OCI-LY1 (cell line): ENCODE data around the gene EIF3L.

ENCODE experiments used
- H2AFZ ChIP-seq: fragments of 200-600 bp; sonication (generic), shearing (Covaris generic); 2 replicates; pipeline ENCODE4 v1.6.0; 2014; ENCODE audit warnings: antibody characterized with exemption, mild to moderate bottlenecking, low read length
- H3F3A ChIP-seq: fragments of 200-600 bp; sonication (generic), shearing (Covaris generic); 2 replicates; pipeline ENCODE4 v1.6.0; 2014; ENCODE audit warnings: mild to moderate bottlenecking, antibody characterized with exemption, low read length, moderate library complexity; ENCODE audit not compliant: insufficient read depth
- H3K27ac ChIP-seq: fragments of 200-600 bp; sonication (generic); 2 replicates; pipeline ENCODE4 v1.5.1; 2014; ENCODE audit warnings: low read length, mixed run types, mild to moderate bottlenecking, low read depth; ENCODE audit not compliant: poor library complexity, severe bottlenecking
- H3K27me3 ChIP-seq: fragments of 200-600 bp; sonication (generic); 2 replicates; pipeline ENCODE4 v1.6.0; 2014; ENCODE audit warnings: antibody characterized with exemption, mild to moderate bottlenecking, low read length, moderate library complexity; ENCODE audit not compliant: insufficient read depth
- H3K36me3 ChIP-seq: fragments of 200-600 bp; sonication (generic); 2 replicates; pipeline ENCODE4 v1.6.1; 2014; ENCODE audit warnings: mild to moderate bottlenecking, antibody characterized with exemption, low read length, moderate library complexity, mixed read lengths; ENCODE audit not compliant: insufficient read depth
- H3K4me1 ChIP-seq: fragments of 200-600 bp; sonication (generic); 2 replicates; pipeline ENCODE4 v1.5.1; 2014; ENCODE audit warnings: mild to moderate bottlenecking, low read length, moderate library complexity; ENCODE audit not compliant: insufficient read depth, severe bottlenecking
- H3K4me2 ChIP-seq: fragments of 200-600 bp; sonication (generic), shearing (Covaris generic); 2 replicates; pipeline ENCODE4 v1.6.1; 2014; ENCODE audit warnings: low read length
- H3K4me3 ChIP-seq: fragments of 200-600 bp; sonication (generic); 2 replicates; pipeline ENCODE4 v1.5.1; 2014; ENCODE audit warnings: low read length, low read depth, mild to moderate bottlenecking, mixed read lengths; ENCODE audit not compliant: poor library complexity, severe bottlenecking
- H3K79me2 ChIP-seq: fragments of 200-600 bp; shearing (Covaris generic); 2 replicates; pipeline ENCODE4 v1.6.1; 2016; ENCODE audit warnings: mixed run types, low read length, mixed read lengths; ENCODE audit not compliant: insufficient read depth
- H3K9ac ChIP-seq: fragments of 200-600 bp; sonication (generic), shearing (Covaris generic); 2 replicates; pipeline ENCODE4 v1.6.1; 2014; ENCODE audit warnings: mild to moderate bottlenecking, low read length, mixed read lengths
- H3K9me2 ChIP-seq: fragments of 200-600 bp; sonication (generic), shearing (Covaris generic); 2 replicates; pipeline ENCODE4 v1.6.1; 2014; ENCODE audit warnings: low read depth, mild to moderate bottlenecking, low read length, mixed read lengths
- H3K9me3 ChIP-seq: fragments of 200-600 bp; shearing (Covaris generic); 2 replicates; pipeline ENCODE4 v1.6.1; 2014; ENCODE audit warnings: low read length, mixed read lengths
- H4K20me1 ChIP-seq: fragments of 200-600 bp; sonication (generic), shearing (Covaris generic); 2 replicates; pipeline ENCODE4 v1.6.0; 2016; ENCODE audit warnings: mild to moderate bottlenecking, low read length; ENCODE audit not compliant: insufficient read depth
- EZH2 ChIP-seq: fragments of 200-600 bp; sonication (generic), shearing (Covaris generic); IDR thresholded peaks from 2 replicates; pipeline ENCODE4 v1.8.0; 2017; ENCODE audit warnings: borderline replicate concordance, mixed run types, mild to moderate bottlenecking, antibody characterized with exemption, low read length, moderate library complexity, mixed read lengths
- TF ChIP-seq, protein P1 (sequence below): fragments of 200-600 bp; sonication (generic), shearing (Covaris generic); IDR thresholded peaks from 2 replicates; pipeline ENCODE4 v1.5.1; 2017; ENCODE audit warnings: mild to moderate bottlenecking, antibody characterized with exemption, low read length, moderate library complexity, mixed read lengths

The EIF3L gene

DNA sequence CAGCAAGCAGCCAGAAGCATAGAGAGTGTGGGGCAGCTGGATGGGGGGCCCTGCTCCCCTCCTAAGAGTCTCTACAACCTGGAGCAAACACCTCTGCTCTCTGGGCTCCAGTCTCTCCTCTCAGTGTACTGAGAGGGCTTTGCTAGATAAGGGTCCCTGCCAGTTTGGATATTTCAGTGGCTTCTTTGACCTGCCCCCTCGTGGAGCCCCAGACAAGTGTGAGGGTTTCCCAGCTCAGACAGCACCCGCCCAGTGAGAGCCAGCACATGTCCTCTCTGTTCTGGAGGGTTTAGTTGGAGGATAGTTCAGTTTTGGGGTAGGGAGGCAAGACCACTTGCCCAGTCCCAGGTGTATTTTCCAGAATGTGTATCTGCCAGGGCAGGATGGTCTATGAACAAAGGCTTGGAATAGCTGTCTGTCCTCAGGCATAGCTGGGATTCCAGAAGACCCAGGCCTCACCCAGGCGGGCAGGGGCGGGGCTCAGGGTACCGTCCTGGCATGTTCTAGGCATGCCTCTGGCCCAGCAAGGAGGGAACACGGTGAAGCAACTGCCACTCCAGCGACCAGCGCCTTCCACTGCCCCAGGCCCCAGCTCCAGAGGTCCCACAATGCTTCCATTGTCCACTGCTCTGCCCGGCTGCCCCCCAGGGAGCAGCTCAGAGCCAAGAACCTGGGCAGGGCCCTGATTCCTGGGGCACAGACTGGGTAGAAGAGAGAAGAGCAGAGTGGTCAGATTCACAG, 49.4 kb downstream of the EIF3L start:
- Histone ChIP-seq H3K4me1 (peaks cover 9% of the 10 kb centered on the region), H3K27ac (no peak overlapping the region), H3K27me3 (no peaks in the 10 kb centered on the region), H4K20me1 (no peaks in the 10 kb centered on the region), H3K4me2 (no peak overlapping the region), H3F3A (no peaks in the 10 kb centered on the region), H3K79me2 (no peaks in the 10 kb centered on the region), H2AFZ (no peak overlapping the region), H3K4me3 (no peak overlapping the region), H3K9ac (no peak overlapping the region), H3K9me2 (no peaks in the 10 kb centered on the region), H3K36me3 (no peaks in the 10 kb centered on the region), H3K9me3 (no peaks in the 10 kb centered on the region)
- TF ChIP-seq, protein P1, sequence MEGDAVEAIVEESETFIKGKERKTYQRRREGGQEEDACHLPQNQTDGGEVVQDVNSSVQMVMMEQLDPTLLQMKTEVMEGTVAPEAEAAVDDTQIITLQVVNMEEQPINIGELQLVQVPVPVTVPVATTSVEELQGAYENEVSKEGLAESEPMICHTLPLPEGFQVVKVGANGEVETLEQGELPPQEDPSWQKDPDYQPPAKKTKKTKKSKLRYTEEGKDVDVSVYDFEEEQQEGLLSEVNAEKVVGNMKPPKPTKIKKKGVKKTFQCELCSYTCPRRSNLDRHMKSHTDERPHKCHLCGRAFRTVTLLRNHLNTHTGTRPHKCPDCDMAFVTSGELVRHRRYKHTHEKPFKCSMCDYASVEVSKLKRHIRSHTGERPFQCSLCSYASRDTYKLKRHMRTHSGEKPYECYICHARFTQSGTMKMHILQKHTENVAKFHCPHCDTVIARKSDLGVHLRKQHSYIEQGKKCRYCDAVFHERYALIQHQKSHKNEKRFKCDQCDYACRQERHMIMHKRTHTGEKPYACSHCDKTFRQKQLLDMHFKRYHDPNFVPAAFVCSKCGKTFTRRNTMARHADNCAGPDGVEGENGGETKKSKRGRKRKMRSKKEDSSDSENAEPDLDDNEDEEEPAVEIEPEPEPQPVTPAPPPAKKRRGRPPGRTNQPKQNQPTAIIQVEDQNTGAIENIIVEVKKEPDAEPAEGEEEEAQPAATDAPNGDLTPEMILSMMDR: no peak
- no peak for TF ChIP-seq EZH2

DNA sequence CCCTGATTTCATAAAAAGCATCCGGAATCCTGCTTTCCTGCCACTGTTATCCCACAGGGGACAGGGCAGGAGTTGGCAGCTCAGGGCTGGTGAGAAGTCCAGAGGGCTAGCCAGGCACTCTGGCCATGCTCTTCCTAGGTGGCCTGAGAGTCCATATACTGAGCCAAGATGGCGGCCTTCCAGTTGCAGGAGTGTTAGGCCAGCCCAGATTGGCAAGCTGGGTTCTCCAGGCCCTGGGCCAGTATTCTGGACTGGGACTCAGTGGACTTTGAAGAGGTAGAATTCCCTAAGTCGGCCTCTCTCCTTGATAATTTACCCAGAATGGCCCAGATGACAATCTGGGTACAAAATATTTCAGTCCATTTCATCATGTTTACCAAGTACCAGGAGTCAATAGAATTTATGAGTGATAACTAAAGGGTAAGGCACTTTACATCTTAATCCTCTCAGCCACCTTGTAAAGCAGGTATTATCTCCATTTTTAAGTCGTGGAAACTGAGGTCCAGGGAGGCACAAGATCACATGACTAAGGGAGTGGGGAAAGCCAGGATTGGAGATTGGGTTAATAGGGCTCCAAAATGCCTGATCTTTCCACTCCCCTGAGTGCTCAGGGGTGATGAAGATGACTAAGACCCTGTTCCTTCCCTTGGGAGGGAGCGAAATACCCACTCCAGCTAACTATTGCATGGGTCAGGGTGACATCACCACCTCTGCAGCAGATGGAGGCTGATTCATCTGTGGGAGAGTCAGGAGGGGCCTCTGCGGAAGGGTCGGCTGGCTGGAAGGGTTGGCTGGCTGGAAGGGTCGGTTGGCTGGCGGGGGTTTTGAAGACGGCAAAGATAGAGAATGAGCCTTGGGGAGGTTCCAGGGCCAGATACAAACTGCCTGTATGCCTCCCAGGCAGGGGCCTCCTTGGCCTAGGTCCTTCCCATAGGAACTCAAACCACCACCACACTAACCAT, 55.6 kb downstream of the EIF3L start:
- Histone ChIP-seq H3K4me3 (peak overlapping the region; percentile 72), H3K36me3 (no peaks in the 10 kb centered on the region), H3K79me2 (no peaks in the 10 kb centered on the region), H3K9ac (peak overlapping the region; percentile 72; the same call in 1 of the 2 replicates), H3K9me3 (no peaks in the 10 kb centered on the region), H3F3A (no peaks in the 10 kb centered on the region; the same call in 1 of the 2 replicates), H4K20me1 (no peaks in the 10 kb centered on the region), H3K9me2 (no peaks in the 10 kb centered on the region), H3K27me3 (no peaks in the 10 kb centered on the region), H3K27ac (no peak overlapping the region), H2AFZ (no peak overlapping the region), H3K4me2 (peak overlapping the region; percentile 91), H3K4me1 (peaks cover 19% of the 10 kb centered on the region)
- TF ChIP-seq, protein P1: no peak
- no peak for TF ChIP-seq EZH2

DNA sequence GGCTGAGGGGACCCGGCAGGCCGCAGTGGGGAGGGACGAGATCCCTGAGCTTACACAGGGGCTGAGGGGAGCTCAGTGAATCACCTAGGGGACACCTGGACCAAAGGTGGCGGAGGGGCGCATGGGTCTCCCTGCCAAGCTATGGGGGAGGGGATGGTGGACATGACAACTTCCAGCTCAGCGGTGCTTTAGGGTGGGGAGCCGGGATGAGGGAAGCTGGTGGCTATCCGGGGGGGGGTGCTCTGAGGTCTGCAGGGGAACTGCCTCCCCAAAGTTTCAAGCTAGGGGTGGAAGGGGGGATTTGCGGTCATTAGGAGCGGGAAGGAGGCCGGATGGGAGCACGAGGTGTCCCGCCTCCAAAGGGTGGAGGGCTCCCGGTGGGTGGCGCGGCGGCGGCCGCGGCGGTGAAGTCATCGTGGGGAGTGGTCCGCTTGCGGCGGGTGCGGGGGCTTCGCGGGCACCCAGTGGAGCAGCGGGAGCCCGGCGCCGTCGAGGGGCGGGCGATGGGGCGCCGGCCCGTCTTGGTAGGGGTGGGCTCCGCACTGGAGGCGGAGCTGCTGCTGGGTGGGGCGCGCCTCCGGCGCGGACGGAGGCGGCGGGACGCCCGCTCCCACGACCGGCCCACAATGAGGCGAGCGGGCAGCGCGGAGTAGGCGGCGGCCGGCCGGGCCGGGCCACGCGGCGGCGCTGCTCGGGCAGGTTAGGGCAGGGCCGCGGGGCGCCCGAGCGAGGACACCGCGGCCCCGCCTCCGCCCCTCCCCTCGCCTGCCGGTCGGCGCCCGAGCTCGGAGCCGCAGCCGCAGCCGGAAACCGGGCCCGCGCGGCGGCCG, 56.5 kb downstream of the EIF3L start, which contains the start of gene MICALL1:
MICALL1 (plus strand) TSS at position 764 of the 830 bp plus-strand sequence. CDS start 126 bp downstream, outside the sequence.
- peak within 1 kb of the TSS; percentile 62; the same call in 1 of the 2 replicates for H2AFZ ChIP-seq
- H3K79me2 ChIP-seq: no peaks in the 10 kb centered on the region
- no peaks in the 10 kb centered on the region for H3K9me2 ChIP-seq
- no peak for TF ChIP-seq EZH2
- TF ChIP-seq, protein P1: no peak
- peak within 1 kb of the TSS; percentile 30 for H3K27ac ChIP-seq
- peak within 1 kb of the TSS; percentile 72 for H3K4me3 ChIP-seq
- H3K4me2 ChIP-seq: peak within 1 kb of the TSS; percentile 91
- H3K27me3 ChIP-seq: no peaks in the 10 kb centered on the region
- peak within 1 kb of the TSS; percentile 78 for H3K9ac ChIP-seq
- H3K36me3 ChIP-seq: no peaks in the 10 kb centered on the region
- H4K20me1 ChIP-seq: no peaks in the 10 kb centered on the region
- peaks cover 19% of the 10 kb centered on the region for H3K4me1 ChIP-seq
- H3K9me3 ChIP-seq: no peaks in the 10 kb centered on the region
- no peaks in the 10 kb centered on the region; the same call in 1 of the 2 replicates for H3F3A ChIP-seq
